HCT116 (cell line): ENCODE data around the gene ZNF845. TPM values are rescaled to one million over a fixed set of nuclear protein-coding genes. Genes with fewer than 3 reads are reported as not detected.

Source experiments
- ATAC-seq: fragments of 200-7000 bp; cut with Tn5 transposase; 2 replicates; pipeline ENCODE4 v1.9.1; 2020; ENCODE audit warnings: mild to moderate bottlenecking, moderate library complexity
- BruUV-seq: library from RNA; stranded (reverse); fragments of 400-500 nt; replicated peaks from 2 replicates; lab custom pipeline; 2021; lab: Mats Ljungman, UMichigan
- CTCF ChIA-PET: fragments of 300-600 bp; sonication (Branson Sonifier 250); formaldehyde crosslinking; loops from one replicate; lab custom pipeline; 2021; ENCODE audit warnings: antibody characterized with exemption; lab: Charles Lee
- POLR2A ChIA-PET: fragments of 300-600, 350-600 bp; sonication (Branson Sonifier 250); formaldehyde crosslinking; loops from one replicate; lab custom pipeline; 2021; ENCODE audit warnings: antibody characterized with exemption; lab: Charles Lee
- RAD21 ChIA-PET, 2 experiments: fragments of 300-600 bp; sonication (Branson Sonifier 250); formaldehyde crosslinking; loops; one replicate each; lab custom pipeline; 2023; ENCODE audit warnings: low total read pairs in 2 of 2; ENCODE audit not compliant: uncharacterized antibody in 2 of 2, unreplicated experiment in 2 of 2, low non-redundant PET in 1 of 2; lab: Charles Lee
- DNase-seq: peaks from one replicate; pipeline ENCODE4 v3.0.0-alpha.2; 2010; ENCODE audit warnings: low read depth, low spot score
- H2AFZ ChIP-seq: fragments of 200-600 bp; shearing (Covaris generic), sonication (generic); 2 replicates; pipeline ENCODE4 v1.6.1; 2017; ENCODE audit warnings: low read depth, mixed run types, mixed read lengths, antibody characterized with exemption, low read length; ENCODE audit not compliant: poor library complexity, severe bottlenecking
- H3K27ac ChIP-seq: 2 replicates; pipeline ENCODE4 v1.5.1; 2012; ENCODE audit warnings: low read depth, low read length
- H3K27me3 ChIP-seq: fragments of 200-600 bp; sonication (generic); 2 replicates; pipeline ENCODE4 v1.6.1; 2016; ENCODE audit warnings: mixed run types, low read length, mixed read lengths; ENCODE audit not compliant: insufficient read depth
- H3K36me3 ChIP-seq, 2 experiments: fragments of 200-500 bp in 1 of 2; fragments of 200-600 bp in 1 of 2; sonication (Bioruptor generic) in 1 of 2; sonication (generic) in 1 of 2; 2 replicates each; pipeline versions ENCODE4 v1.5.1 to v1.6.1; 2014 to 2016; ENCODE audit warnings: low read length in 2 of 2, inconsistent platforms in 1 of 2, mixed read lengths in 1 of 2, mixed run types in 1 of 2; ENCODE audit not compliant: insufficient read depth in 2 of 2, control insufficient read depth in 1 of 2
- H3K4me1 ChIP-seq, 2 experiments: fragments of 200-600 bp in 1 of 2; sonication (generic) in 1 of 2; 2 replicates each; pipeline versions ENCODE4 v1.5.1 to v1.6.1; 2012 to 2017; ENCODE audit warnings: low read length in 2 of 2, inconsistent platforms in 1 of 2, mild to moderate bottlenecking in 1 of 2, mixed read lengths in 1 of 2, mixed run types in 1 of 2, moderate library complexity in 1 of 2; ENCODE audit not compliant: insufficient read depth in 2 of 2, control insufficient read depth in 1 of 2
- H3K4me2 ChIP-seq: fragments of 200-600 bp; sonication (generic); 2 replicates; pipeline ENCODE4 v1.6.1; 2017; ENCODE audit warnings: mixed run types, low read length, mixed read lengths
- H3K4me3 ChIP-seq, 2 experiments: fragments of 200-600 bp in 1 of 2; sonication (generic) in 1 of 2; replicated peaks in 1 of 2; 2 replicates each; pipeline ENCODE4 v1.5.1; 2011 to 2016; ENCODE audit warnings: low read length in 2 of 2, control low read depth in 1 of 2, low read depth in 1 of 2, mild to moderate bottlenecking in 1 of 2, mixed read lengths in 1 of 2, mixed run types in 1 of 2
- H3K79me2 ChIP-seq: fragments of 200-600 bp; sonication (generic); 2 replicates; pipeline ENCODE4 v1.6.1; 2017; ENCODE audit warnings: mild to moderate bottlenecking, mixed run types, low read length, moderate library complexity, mixed read lengths; ENCODE audit not compliant: insufficient read depth
- H3K9ac ChIP-seq: fragments of 200-600 bp; sonication (generic); 2 replicates; pipeline ENCODE4 v1.6.1; 2016; ENCODE audit warnings: low read length, mixed read lengths
- H3K9me2 ChIP-seq: fragments of 200-600 bp; sonication (generic), shearing (Covaris generic); 2 replicates; pipeline ENCODE4 v1.6.1; 2017; ENCODE audit warnings: mixed run types, mild to moderate bottlenecking, moderate library complexity; ENCODE audit not compliant: insufficient read depth
- H3K9me3 ChIP-seq, 2 experiments: fragments of 200-500 bp in 1 of 2; fragments of 200-600 bp in 1 of 2; sonication (Bioruptor generic) in 1 of 2; sonication (generic) in 1 of 2; 2 replicates each; pipeline ENCODE4 v1.6.1; 2014 to 2017; ENCODE audit warnings: low read length in 2 of 2, mixed read lengths in 2 of 2, inconsistent platforms in 1 of 2, low read depth in 1 of 2, mild to moderate bottlenecking in 1 of 2, mixed run types in 1 of 2, moderate library complexity in 1 of 2; ENCODE audit not compliant: control insufficient read depth in 1 of 2, insufficient read depth in 1 of 2
- H4K20me1 ChIP-seq: fragments of 200-600 bp; sonication (generic), shearing (Covaris generic); 2 replicates; pipeline ENCODE4 v1.6.1; 2017; ENCODE audit warnings: mixed run types, mild to moderate bottlenecking, moderate library complexity; ENCODE audit not compliant: insufficient read depth
- ATF3 ChIP-seq: IDR thresholded peaks from 2 replicates; pipeline ENCODE4 v1.6.1; 2012
- CBX3 ChIP-seq: IDR thresholded peaks from 2 replicates; pipeline ENCODE4 v1.6.1; 2012; ENCODE audit warnings: low read depth
- CEBPB ChIP-seq: IDR thresholded peaks from 2 replicates; pipeline ENCODE4 v1.6.1; 2012; ENCODE audit warnings: low read depth
- CTCF ChIP-seq, 3 experiments: fragments of 200-600 bp in 1 of 3; sonication (generic) in 1 of 3; IDR thresholded peaks in 2 of 3; conservative IDR thresholded peaks in 1 of 3; 2 replicates each; pipeline ENCODE4 v1.5.1; 2012 to 2017; ENCODE audit warnings: low read depth in 2 of 3, low read length in 2 of 3, antibody characterized with exemption in 1 of 3, borderline replicate concordance in 1 of 3, control low read depth in 1 of 3, mild to moderate bottlenecking in 1 of 3, mixed read lengths in 1 of 3, mixed run types in 1 of 3, moderate library complexity in 1 of 3; ENCODE audit not compliant: insufficient read depth in 1 of 3
- EGR1 ChIP-seq: IDR thresholded peaks from 2 replicates; pipeline ENCODE4 v1.6.1; 2012; ENCODE audit warnings: low read depth
- EZH2 ChIP-seq: fragments of 200-600 bp; sonication (generic); IDR thresholded peaks from 2 replicates; pipeline ENCODE4 v1.6.1; 2017; ENCODE audit warnings: antibody characterized with exemption, mixed run types
- FOSL1 ChIP-seq: IDR thresholded peaks from 2 replicates; pipeline ENCODE4 v1.6.1; 2012; ENCODE audit warnings: low read depth
- JUND ChIP-seq: IDR thresholded peaks from 2 replicates; pipeline ENCODE4 v1.6.1; 2012
- POLR2A ChIP-seq: IDR thresholded peaks from 2 replicates; pipeline ENCODE4 v1.7.0; 2011; ENCODE audit warnings: borderline replicate concordance; ENCODE audit not compliant: insufficient read depth, insufficient read length; ENCODE audit errors: extremely low read depth
- POLR2AphosphoS5 ChIP-seq: IDR thresholded peaks from 2 replicates; pipeline ENCODE4 v1.6.1; 2011; ENCODE audit warnings: mild to moderate bottlenecking, low read depth, low read length, moderate library complexity
- RAD21 ChIP-seq: IDR thresholded peaks from 2 replicates; pipeline ENCODE4 v1.6.1; 2012; ENCODE audit warnings: low read depth, mild to moderate bottlenecking
- REST ChIP-seq: IDR thresholded peaks from 2 replicates; pipeline ENCODE4 v1.6.1; 2012; ENCODE audit warnings: low read depth
- SIN3A ChIP-seq: IDR thresholded peaks from 2 replicates; pipeline ENCODE4 v1.6.1; 2012; ENCODE audit warnings: low read depth
- TCF7L2 ChIP-seq: IDR thresholded peaks from 2 replicates; pipeline ENCODE4 v1.7.0; 2011; ENCODE audit warnings: borderline replicate concordance, inconsistent platforms; ENCODE audit not compliant: insufficient read depth, insufficient read length; ENCODE audit errors: extremely low read depth
- YY1 ChIP-seq: IDR thresholded peaks from 2 replicates; pipeline ENCODE4 v1.6.1; 2011; ENCODE audit warnings: low read length, low read depth, moderate library complexity, mild to moderate bottlenecking; ENCODE audit not compliant: insufficient replicate concordance; ENCODE audit errors: extremely low read depth
- ZNF274 ChIP-seq: fragments of 200-500 bp; sonication (Bioruptor generic); IDR thresholded peaks from 2 replicates; pipeline ENCODE4 v1.6.1; 2014; ENCODE audit warnings: mild to moderate bottlenecking, low read depth, low read length, inconsistent platforms
- intact Hi-C: fragments of 100-400 bp; cut with micrococcal nuclease; formaldehyde crosslinking; loops from 2 replicates; pipeline ENCODE4 v1.10.0; 2022
- total RNA-seq: library from RNA; stranded (reverse); gene quantifications from one replicate; pipeline ENCODE4 v1.2.1, GENCODE V29; 2021; ENCODE audit not compliant: unreplicated experiment

ZNF845 gene
- total RNA-seq, 1 experiment from 2014 or later, result 5.4 TPM

- TF ChIP-seq POLR2AphosphoS5 (no peak), ATF3 (no peak), RAD21 (no peak), ZNF274 (no peak)
- DNase-seq (no peak), ATAC-seq (no peak)
- RAD21 ChIA-PET, result no interaction called here
- Histone ChIP-seq H4K20me1 (no peaks in the 10 kb centered on the region), H3K4me2 (no peak overlapping the region), H3K9me3 (peaks cover 9 to 14% of the 10 kb centered on the region in 2 experiments; a peak in 2 of 4 replicates), H3K36me3 (0 out of 4 replicates have a peak, but pooled peaks cover 0 to 3% of the 10 kb centered on the region in 2 experiments), H3K27ac (no peak overlapping the region), H3K4me3 (no peak overlapping the region), H3K27me3 (no peaks in the 10 kb centered on the region), H3K9ac (no peak overlapping the region), H3K9me2 (no peaks in the 10 kb centered on the region), H2AFZ (no peak overlapping the region), H3K79me2 (no peaks in the 10 kb centered on the region), H3K4me1 (peaks cover 0 to 2% of the 10 kb centered on the region in 2 experiments; a peak in 1 of 4 replicates)
- BruUV-seq, result no TSS peak
- intact Hi-C loops, result no loop called here
- CTCF ChIA-PET, result no interaction called here
- POLR2A ChIA-PET, result no interaction called here
Measured at GRCh38 chr19:53389571-53389970, 56.0 kb downstream of the ZNF845 start.

GRCh38 chr19:53389978-53390377 lies 56.4 kb downstream of the ZNF845 start:
- H3K4me2 ChIP-seq, result no peak overlapping the region
- no peak for DNase-seq
- intact Hi-C loops, result no loop called here
- no peaks in the 10 kb centered on the region for H3K27me3 ChIP-seq
- peaks cover 5 to 13% of the 10 kb centered on the region in 2 experiments; a peak in 2 of 4 replicates for H3K9me3 ChIP-seq
- H3K9me2 ChIP-seq, result no peaks in the 10 kb centered on the region
- peaks cover 0 to 4% of the 10 kb centered on the region in 2 experiments; a peak in 1 of 4 replicates for H3K4me1 ChIP-seq
- no peak overlapping the region for H2AFZ ChIP-seq
- no TSS peak for BruUV-seq
- CTCF ChIA-PET, result no interaction called here
- H3K27ac ChIP-seq, result no peak overlapping the region
- POLR2A ChIA-PET, result no interaction called here
- no peaks in the 10 kb centered on the region for H3K79me2 ChIP-seq
- no peak overlapping the region for H3K4me3 ChIP-seq
- RAD21 ChIA-PET, result no interaction called here
- H4K20me1 ChIP-seq, result no peaks in the 10 kb centered on the region
- 0 out of 4 replicates have a peak, but pooled peaks cover 0 to 3% of the 10 kb centered on the region in 2 experiments for H3K36me3 ChIP-seq
- ATAC-seq, result no peak
- no peak overlapping the region for H3K9ac ChIP-seq
- TF ChIP-seq POLR2A (no peak), CEBPB (no peak), CBX3 (no peak), TCF7L2 (no peak), RAD21 (no peak), REST (no peak), POLR2AphosphoS5 (no peak), EGR1 (no peak), JUND (no peak), FOSL1 (no peak), SIN3A (no peak), YY1 (no peak), EZH2 (no peak), CTCF (IDR thresholded peaks at IDR 0.05 in 2 of 3, conservative IDR thresholded peaks at IDR 0.05 in 1 of 3; ENCODE audit: borderline replicate concordance in 1 of 3, insufficient read depth in 1 of 3, low read depth in 2 of 3, low read length in 2 of 3) (no peak)
